Left ventricle myocardium inferior (tissue), 1 donor: Measurements from ENCODE around the gene EIF2B1. TPM values are rescaled to one million over a fixed set of nuclear protein-coding genes. Genes with fewer than 3 reads are reported as not detected.

Source experiments
- DNase-seq: peaks from one replicate; pipeline ENCODE4 v3.0.0-alpha.2; 2020
- H3K27ac ChIP-seq: fragments of 200-600 bp; replicated peaks from 2 replicates; pipeline ENCODE4 v1.8.0; 2021
- H3K27me3 ChIP-seq: fragments of 200-600 bp; 2 replicates; pipeline ENCODE4 v1.8.0; 2021; ENCODE audit warnings: low read depth
- H3K36me3 ChIP-seq: fragments of 200-600 bp; 2 replicates; pipeline ENCODE4 v1.8.0; 2021
- H3K4me1 ChIP-seq: fragments of 200-600 bp; 2 replicates; pipeline ENCODE4 v1.8.0; 2021
- H3K4me3 ChIP-seq: fragments of 200-600 bp; 2 replicates; pipeline ENCODE4 v1.8.0; 2021; ENCODE audit warnings: mild to moderate bottlenecking, moderate library complexity
- H3K9me3 ChIP-seq: fragments of 200-600 bp; replicated peaks from 2 replicates; pipeline ENCODE4 v1.8.0; 2021
- intact Hi-C: fragments of 100-400 bp; cut with micrococcal nuclease; formaldehyde crosslinking; loops from one replicate; pipeline ENCODE4 v1.11.0; 2022
- total RNA-seq: library from RNA; stranded (reverse); fragmentation: NEBNext Ultra II Directional; extraction: Animal tissue kit (Norgen Biotek cat#: 25700); gene quantifications from one replicate; pipeline ENCODE4 v1.2.1, GENCODE V29; 2021
- TF ChIP-seq, protein P1 (sequence below): fragments of 200-600 bp; IDR thresholded peaks from 2 replicates; pipeline ENCODE4 v1.8.0; 2021; ENCODE audit warnings: antibody characterized with exemption, mild to moderate bottlenecking, borderline replicate concordance
- donor health status: DM: no; HTN: yes; CAD: no; lungs with severe emphysema.

EIF2B1 gene
- total RNA-seq, 1 donor from 2014 or later, result 27.9 TPM

GRCh38 chr12:123671876-123672275 is 38.4 kb upstream of the EIF2B1 start:
- intact Hi-C loops, result no loop called here

GRCh38 chr12:123670882-123671728 is 37.6 kb upstream of the EIF2B1 start, which contains the start of gene TCTN2:
Gene TCTN2 (plus strand): TSS chr12:123671113. CDS start chr12:123671241, 128 bp downstream.
- Histone ChIP-seq H3K4me1 (peaks cover 17% of the 10 kb centered on the region), H3K4me3 (peak within 1 kb of the TSS; percentile 77), H3K36me3 (peaks cover 23% of the 10 kb centered on the region), H3K27me3 (no peaks in the 10 kb centered on the region), H3K9me3 (no peaks in the 10 kb centered on the region), H3K27ac (peak within 1 kb of the TSS; percentile 6)
- peak; percentile 96 for DNase-seq
- TF ChIP-seq, protein P1, sequence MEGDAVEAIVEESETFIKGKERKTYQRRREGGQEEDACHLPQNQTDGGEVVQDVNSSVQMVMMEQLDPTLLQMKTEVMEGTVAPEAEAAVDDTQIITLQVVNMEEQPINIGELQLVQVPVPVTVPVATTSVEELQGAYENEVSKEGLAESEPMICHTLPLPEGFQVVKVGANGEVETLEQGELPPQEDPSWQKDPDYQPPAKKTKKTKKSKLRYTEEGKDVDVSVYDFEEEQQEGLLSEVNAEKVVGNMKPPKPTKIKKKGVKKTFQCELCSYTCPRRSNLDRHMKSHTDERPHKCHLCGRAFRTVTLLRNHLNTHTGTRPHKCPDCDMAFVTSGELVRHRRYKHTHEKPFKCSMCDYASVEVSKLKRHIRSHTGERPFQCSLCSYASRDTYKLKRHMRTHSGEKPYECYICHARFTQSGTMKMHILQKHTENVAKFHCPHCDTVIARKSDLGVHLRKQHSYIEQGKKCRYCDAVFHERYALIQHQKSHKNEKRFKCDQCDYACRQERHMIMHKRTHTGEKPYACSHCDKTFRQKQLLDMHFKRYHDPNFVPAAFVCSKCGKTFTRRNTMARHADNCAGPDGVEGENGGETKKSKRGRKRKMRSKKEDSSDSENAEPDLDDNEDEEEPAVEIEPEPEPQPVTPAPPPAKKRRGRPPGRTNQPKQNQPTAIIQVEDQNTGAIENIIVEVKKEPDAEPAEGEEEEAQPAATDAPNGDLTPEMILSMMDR, result no peak
- intact Hi-C loops, result no loop called here

More at GRCh38 chr12:123671876-123672275, 38.4 kb upstream of the EIF2B1 start:
- Histone ChIP-seq H3K4me3 (peak overlapping the region; percentile 77), H3K27me3 (no peaks in the 10 kb centered on the region), H3K27ac (no peak overlapping the region), H3K9me3 (no peaks in the 10 kb centered on the region), H3K4me1 (peaks cover 17% of the 10 kb centered on the region), H3K36me3 (peaks cover 23% of the 10 kb centered on the region)
- DNase-seq, result no peak
- TF ChIP-seq, protein P1, result no peak

- H3K9me3 ChIP-seq, result no peaks in the 10 kb centered on the region
- H3K4me1 ChIP-seq, result peaks cover 17% of the 10 kb centered on the region
- intact Hi-C loops, result no loop called here
- TF ChIP-seq, protein P1, result no peak
- H3K27ac ChIP-seq, result no peak overlapping the region
- peaks cover 7% of the 10 kb centered on the region for H3K36me3 ChIP-seq
- H3K27me3 ChIP-seq, result no peaks in the 10 kb centered on the region
- no peak for DNase-seq
- no peak overlapping the region for H3K4me3 ChIP-seq
Observed at GRCh38 chr12:123667771-123668170, 34.3 kb upstream of the EIF2B1 start.

DNA sequence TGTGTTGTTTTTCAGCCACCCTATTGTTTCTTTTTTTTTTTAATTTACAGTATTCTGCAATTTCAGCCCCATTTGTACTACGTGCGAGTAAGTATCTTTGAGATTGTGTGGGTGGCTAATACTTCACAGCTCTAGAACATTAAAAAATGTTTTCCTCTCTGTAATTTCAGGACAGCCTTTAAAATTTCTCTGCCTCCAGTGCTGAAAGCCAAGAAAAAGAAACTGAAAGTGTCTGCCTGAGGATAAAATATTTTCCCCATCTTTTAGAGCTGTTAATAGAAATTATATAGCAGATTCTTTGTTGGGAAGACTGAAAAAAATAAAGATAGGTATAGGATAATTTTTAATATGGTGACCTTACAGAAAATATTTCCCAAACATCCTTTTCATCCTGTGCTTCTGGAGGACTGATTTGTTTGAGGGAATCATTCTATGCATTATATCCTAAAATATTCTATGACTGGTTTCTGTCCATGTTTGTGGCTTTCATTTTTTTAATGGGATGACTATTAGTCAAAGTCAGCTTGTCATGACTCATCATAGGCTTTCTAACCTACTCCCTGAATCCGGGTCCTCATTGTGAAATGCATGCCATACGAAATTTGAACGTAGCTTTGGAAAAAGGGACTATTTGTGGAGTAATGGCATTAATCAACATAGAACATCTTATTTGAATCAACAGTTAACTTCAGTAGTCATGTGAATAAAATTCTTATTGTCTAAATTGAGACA is 26.7 kb upstream of the EIF2B1 start:
- peaks cover 44% of the 10 kb centered on the region for H3K36me3 ChIP-seq
- H3K27ac ChIP-seq, result no peak overlapping the region

GRCh38 chr12:123657211-123657610 is 23.7 kb upstream of the EIF2B1 start:
- DNase-seq, result no peak
- Histone ChIP-seq H3K4me3 (no peak overlapping the region), H3K9me3 (no peaks in the 10 kb centered on the region), H3K27ac (no peak overlapping the region), H3K4me1 (peaks cover 19% of the 10 kb centered on the region), H3K36me3 (peaks cover 51% of the 10 kb centered on the region), H3K27me3 (no peaks in the 10 kb centered on the region)
- intact Hi-C loops, result no loop called here
- TF ChIP-seq, protein P1, result no peak

More for the DNA sequence above, 26.7 kb upstream of the EIF2B1 start:
- no peaks in the 10 kb centered on the region for H3K27me3 ChIP-seq
- no peak overlapping the region for H3K4me3 ChIP-seq
- intact Hi-C loops, result no loop called here
- no peak for DNase-seq
- peaks cover 13% of the 10 kb centered on the region for H3K4me1 ChIP-seq
- TF ChIP-seq, protein P1, result no peak
- H3K9me3 ChIP-seq, result no peaks in the 10 kb centered on the region
